Measurements from ENCODE around the gene RBM7. TPM values are rescaled to one million over a fixed set of nuclear protein-coding genes. Genes with fewer than 3 reads are reported as not detected.

RBM7 gene
- total RNA-seq, 1 donor from 2014 or later = 59.9 TPM

DNA sequence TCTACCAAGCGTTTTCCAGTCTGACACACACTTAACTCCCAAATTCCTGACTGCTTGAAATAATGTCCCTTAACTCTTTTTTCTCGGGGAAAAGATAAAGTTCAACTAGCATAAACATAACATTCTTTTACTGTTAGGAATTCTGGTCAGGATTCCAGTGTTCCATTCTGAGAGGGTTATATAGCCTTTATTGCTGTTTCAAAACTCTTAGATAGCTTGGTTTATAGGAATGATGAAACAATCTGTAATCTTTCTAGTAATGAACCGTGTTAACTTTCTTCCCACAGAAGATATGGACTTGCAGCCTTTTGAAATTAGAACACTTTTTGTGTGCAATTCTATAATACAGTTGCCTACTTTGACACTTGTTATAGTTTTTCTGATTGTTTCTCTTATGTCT is 47.4 kb downstream of the RBM7 start:
- DNase-seq (ENCODE audit: low read depth, low spot score) = no peak

- DNase-seq (ENCODE audit: low read depth, low spot score) = no peak
Observed at GRCh38 chr11:114448749-114449482, 48.5 kb downstream of the RBM7 start.

GRCh38 chr11:114449845-114450244 is 49.4 kb downstream of the RBM7 start:
- DNase-seq (ENCODE audit: low read depth, low spot score) = no peak

DNA sequence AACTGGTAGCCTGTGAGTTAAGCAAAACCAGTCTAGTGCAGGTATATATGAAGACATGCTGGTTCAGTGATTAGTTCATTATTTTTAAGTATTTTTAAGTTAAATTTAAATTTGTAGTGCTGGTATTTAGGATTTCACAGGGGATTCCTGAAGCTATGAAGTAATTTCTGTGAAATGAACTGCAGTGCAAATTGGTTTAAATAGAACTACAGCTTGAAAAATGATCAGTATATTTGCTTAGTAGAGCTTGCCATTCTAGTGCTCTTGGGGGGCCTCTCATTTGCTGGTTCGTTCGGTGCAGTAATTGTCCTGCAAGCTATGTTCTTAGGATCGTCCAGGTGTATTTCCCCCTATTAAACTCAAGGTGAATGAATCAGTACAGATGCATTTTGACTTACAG is 51.9 kb downstream of the RBM7 start:
- DNase-seq (ENCODE audit: low read depth, low spot score) = no peak

Other genes with a start within 250 kb of the RBM7 start
- 346 and 362 TPM in 2 replicates for gene NNMT, start 104.3 kb upstream of the RBM7 start, total RNA-seq
- gene C11orf71, start 155 bp upstream of the RBM7 start, total RNA-seq = 3.2 and 5.0 TPM in 2 replicates
- 172 and 187 TPM in 2 replicates for gene REXO2, start 38.8 kb downstream of the RBM7 start, total RNA-seq
- gene NXPE1, start 159.2 kb downstream of the RBM7 start, total RNA-seq = not detected in 2 replicates
- gene NXPE4, start 195.1 kb downstream of the RBM7 start, total RNA-seq = not detected in 2 replicates

Measured in pulmonary artery endothelial cell (primary cell).